Measurements from ENCODE around the gene SLC12A8. TPM values are rescaled to one million over a fixed set of nuclear protein-coding genes. Genes with fewer than 3 reads are reported as not detected.
A peak's percentile ranks its signal among the peaks of the same experiment; 100 is the strongest.

The SLC12A8 gene
- total RNA-seq, 2 experiments from 2014 or later = 1.1 to 1.6 TPM

DNA sequence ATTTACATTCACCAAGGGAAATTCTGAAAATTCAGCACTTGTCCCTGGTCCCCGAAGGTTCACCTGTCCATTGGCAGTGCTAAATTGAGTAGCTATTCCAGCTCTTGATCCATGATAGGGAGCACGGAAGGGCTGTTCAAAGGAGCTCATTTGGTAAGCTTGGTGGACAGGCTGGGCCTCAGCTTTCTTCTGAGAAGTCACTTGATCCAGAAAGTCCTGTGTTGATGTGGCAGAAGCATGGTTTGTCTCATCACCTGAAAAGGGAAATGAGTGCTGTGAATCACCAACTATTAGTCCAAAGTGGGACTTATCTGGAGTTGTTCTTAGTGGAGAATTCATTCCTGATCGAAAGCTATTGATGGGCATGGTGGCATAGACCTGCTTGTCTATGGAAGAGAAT lies 19.9 kb upstream of the SLC12A8 start:
- intact Hi-C loops (cut with micrococcal nuclease) = no loop called here
- H3K9me3 Mint-ChIP-seq = peaks cover 3% of the 10 kb centered on the region
- H3K36me3 Mint-ChIP-seq (ENCODE audit: low read depth) = peaks cover 41% of the 10 kb centered on the region
- peaks cover 29% of the 10 kb centered on the region for H3K4me1 Mint-ChIP-seq (ENCODE audit: low read depth)
- POLR2A ChIA-PET = no interaction called here
- ATAC-seq (no peak), DNase-seq (no peak)
- CTCF ChIA-PET = interaction anchor here (0.9 to 1.3 kb wide), 3 partner anchors 177 to 354 kb away, joined by 3 to 6 read pairs (median 3); no protein-coding TSS in a partner anchor
- TF ChIP-seq, protein P1, sequence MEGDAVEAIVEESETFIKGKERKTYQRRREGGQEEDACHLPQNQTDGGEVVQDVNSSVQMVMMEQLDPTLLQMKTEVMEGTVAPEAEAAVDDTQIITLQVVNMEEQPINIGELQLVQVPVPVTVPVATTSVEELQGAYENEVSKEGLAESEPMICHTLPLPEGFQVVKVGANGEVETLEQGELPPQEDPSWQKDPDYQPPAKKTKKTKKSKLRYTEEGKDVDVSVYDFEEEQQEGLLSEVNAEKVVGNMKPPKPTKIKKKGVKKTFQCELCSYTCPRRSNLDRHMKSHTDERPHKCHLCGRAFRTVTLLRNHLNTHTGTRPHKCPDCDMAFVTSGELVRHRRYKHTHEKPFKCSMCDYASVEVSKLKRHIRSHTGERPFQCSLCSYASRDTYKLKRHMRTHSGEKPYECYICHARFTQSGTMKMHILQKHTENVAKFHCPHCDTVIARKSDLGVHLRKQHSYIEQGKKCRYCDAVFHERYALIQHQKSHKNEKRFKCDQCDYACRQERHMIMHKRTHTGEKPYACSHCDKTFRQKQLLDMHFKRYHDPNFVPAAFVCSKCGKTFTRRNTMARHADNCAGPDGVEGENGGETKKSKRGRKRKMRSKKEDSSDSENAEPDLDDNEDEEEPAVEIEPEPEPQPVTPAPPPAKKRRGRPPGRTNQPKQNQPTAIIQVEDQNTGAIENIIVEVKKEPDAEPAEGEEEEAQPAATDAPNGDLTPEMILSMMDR (IDR thresholded peaks at IDR 0.05) = no peak
- H3K27ac Mint-ChIP-seq = peak overlapping the region; percentile 44
- no peak overlapping the region for H3K4me3 Mint-ChIP-seq
- H3K27me3 Mint-ChIP-seq = no peaks in the 10 kb centered on the region

DNA sequence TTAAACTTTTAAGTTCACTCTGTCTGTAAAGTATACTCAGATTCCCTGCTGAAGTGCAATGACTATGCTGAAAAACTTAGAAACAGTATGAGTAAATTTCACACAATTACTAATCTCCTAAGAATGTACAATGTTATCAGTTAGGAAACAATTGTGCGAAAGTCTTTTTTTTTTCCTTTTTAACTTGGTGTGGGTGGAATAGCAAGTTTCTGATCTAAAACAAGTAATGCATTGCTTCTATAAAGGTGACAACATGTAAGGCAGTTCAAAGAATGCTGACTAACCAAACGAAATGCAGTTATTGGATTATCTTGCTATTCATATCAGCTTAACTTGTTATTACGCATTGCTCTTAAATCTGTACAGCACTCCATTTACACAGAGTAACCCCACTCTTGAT lies 19.3 kb upstream of the SLC12A8 start:
- DNase-seq (no peak), ATAC-seq (peak; percentile 88)
- CTCF ChIA-PET = interaction anchor here (0.9 to 1.3 kb wide), 2 partner anchors 353 to 354 kb away, joined by 3 to 6 read pairs; no protein-coding TSS in a partner anchor
- peaks cover 27% of the 10 kb centered on the region for H3K4me1 Mint-ChIP-seq (ENCODE audit: low read depth)
- intact Hi-C loops (cut with micrococcal nuclease) = no loop called here
- TF ChIP-seq, protein P1 (IDR thresholded peaks at IDR 0.05) = no peak
- peak overlapping the region; percentile 44 for H3K27ac Mint-ChIP-seq
- POLR2A ChIA-PET = no interaction called here
- peaks cover 39% of the 10 kb centered on the region for H3K36me3 Mint-ChIP-seq (ENCODE audit: low read depth)
- no peak overlapping the region for H3K4me3 Mint-ChIP-seq
- peaks cover 3% of the 10 kb centered on the region for H3K9me3 Mint-ChIP-seq
- no peaks in the 10 kb centered on the region for H3K27me3 Mint-ChIP-seq

DNA sequence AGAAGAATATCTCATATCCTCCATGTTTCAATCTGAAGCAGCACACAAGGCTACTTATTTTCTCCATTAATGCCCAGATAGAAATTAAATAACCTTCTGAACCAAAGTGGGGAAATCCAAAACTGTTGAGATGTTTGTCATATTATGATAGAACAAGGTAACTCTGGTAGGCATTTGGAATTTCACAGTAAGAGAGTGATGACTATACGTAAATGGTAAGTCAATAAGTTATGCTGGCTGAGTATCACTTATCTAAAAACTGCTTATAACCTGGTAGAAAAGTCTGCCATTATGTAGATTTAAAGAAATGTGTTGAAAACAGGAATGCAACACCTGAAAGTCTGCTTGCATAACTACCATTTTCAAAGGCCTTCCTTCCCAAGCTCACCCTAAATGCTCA lies 17.2 kb upstream of the SLC12A8 start:
- intact Hi-C loops (cut with micrococcal nuclease) = no loop called here
- CTCF ChIA-PET = no interaction called here

DNA sequence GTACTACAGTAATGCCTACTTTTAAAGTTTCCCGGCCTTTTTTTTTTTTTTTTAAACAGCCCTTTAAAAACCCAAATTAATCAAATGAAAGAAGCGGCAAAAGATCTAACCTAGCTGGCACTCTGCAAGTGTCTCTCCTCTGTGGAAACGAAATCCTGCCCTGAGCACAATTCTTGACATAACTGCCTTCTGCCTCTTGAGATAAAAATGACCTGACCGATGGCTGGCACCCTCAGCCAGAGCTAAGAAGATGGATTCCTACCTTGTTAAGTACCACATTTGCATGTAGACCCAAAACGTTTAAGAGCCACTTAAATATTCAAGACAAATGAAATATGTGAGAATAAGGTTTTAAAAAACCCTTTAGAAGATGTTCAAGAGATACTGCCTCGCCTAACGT lies 16.6 kb upstream of the SLC12A8 start:
- Mint-ChIP-seq H3K4me3 (no peak overlapping the region), H3K27me3 (no peaks in the 10 kb centered on the region), H3K9me3 (no peaks in the 10 kb centered on the region), H3K36me3 (ENCODE audit: low read depth) (peaks cover 24% of the 10 kb centered on the region), H3K27ac (no peak overlapping the region), H3K4me1 (ENCODE audit: low read depth) (peaks cover 27% of the 10 kb centered on the region)
- DNase-seq (no peak), ATAC-seq (no peak)
- POLR2A ChIA-PET = no interaction called here
- TF ChIP-seq, protein P1 (IDR thresholded peaks at IDR 0.05) = no peak
- intact Hi-C loops (cut with micrococcal nuclease) = no loop called here
- CTCF ChIA-PET = no interaction called here

More for the DNA sequence above, 17.2 kb upstream of the SLC12A8 start:
- Mint-ChIP-seq H3K27ac (no peak overlapping the region), H3K36me3 (ENCODE audit: low read depth) (peaks cover 24% of the 10 kb centered on the region), H3K4me3 (no peak overlapping the region), H3K27me3 (no peaks in the 10 kb centered on the region), H3K9me3 (no peaks in the 10 kb centered on the region), H3K4me1 (ENCODE audit: low read depth) (peaks cover 27% of the 10 kb centered on the region)
- POLR2A ChIA-PET = no interaction called here
- DNase-seq (no peak), ATAC-seq (no peak)
- TF ChIP-seq, protein P1 (IDR thresholded peaks at IDR 0.05) = no peak

DNA sequence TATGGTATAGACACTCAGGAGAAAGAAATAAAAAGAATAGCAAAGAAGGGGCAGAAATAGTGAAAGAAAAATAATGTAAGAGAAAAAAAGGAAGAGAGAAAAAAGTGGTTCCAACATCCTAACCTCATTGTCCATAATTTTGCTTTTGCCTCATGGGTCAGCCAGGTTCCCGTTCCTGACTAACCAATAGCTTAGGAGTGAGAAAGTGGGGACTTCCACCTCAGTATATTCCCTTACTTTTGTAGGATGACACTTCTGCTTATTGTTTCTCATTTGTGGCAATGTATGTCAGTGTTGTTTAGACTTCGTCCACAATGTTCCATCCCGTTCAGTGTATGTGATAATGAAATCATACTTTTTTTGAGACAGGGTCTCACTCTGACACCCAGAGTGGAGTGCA lies 9.3 kb upstream of the SLC12A8 start:
- Mint-ChIP-seq H3K4me1 (ENCODE audit: low read depth) (peaks cover 9% of the 10 kb centered on the region), H3K9me3 (no peaks in the 10 kb centered on the region), H3K36me3 (ENCODE audit: low read depth) (no peaks in the 10 kb centered on the region), H3K27me3 (no peaks in the 10 kb centered on the region), H3K27ac (no peak overlapping the region), H3K4me3 (no peak overlapping the region)
- POLR2A ChIA-PET = interaction anchor here (0.6 to 1.3 kb wide), 2 partner anchors 84 to 138 kb away, joined by 3 to 4 read pairs; no protein-coding TSS in a partner anchor
- no peak for ATAC-seq
- CTCF ChIA-PET = interaction anchor here (1.2 kb wide), 1 partner anchor 63 kb away, joined by 3 read pairs; no protein-coding TSS in a partner anchor
- TF ChIP-seq, protein P1 (IDR thresholded peaks at IDR 0.05) = no peak
- intact Hi-C loops (cut with micrococcal nuclease) = no loop called here
- DNase-seq = no peak
